SK-N-MC (cell line): Measurements from ENCODE around the gene MAP2K7.

ENCODE experiments used
- EZH2 ChIP-seq: fragments of 200-600 bp; sonication (generic); IDR thresholded peaks from one replicate; pipeline ENCODE4 v1.6.1; 2017; ENCODE audit warnings: antibody characterized with exemption
- FOXP2 ChIP-seq: optimal IDR thresholded peaks from 2 replicates; pipeline ENCODE3; 2011; ENCODE audit warnings: mild to moderate bottlenecking, moderate library complexity; ENCODE audit not compliant: insufficient read depth; ENCODE audit errors: extremely low read length, control extremely low read depth
- POLR2AphosphoS5 ChIP-seq: IDR thresholded peaks from 2 replicates; pipeline ENCODE4 v1.6.1; 2012; ENCODE audit warnings: mild to moderate bottlenecking, low read depth, low read length, borderline replicate concordance

DNA sequence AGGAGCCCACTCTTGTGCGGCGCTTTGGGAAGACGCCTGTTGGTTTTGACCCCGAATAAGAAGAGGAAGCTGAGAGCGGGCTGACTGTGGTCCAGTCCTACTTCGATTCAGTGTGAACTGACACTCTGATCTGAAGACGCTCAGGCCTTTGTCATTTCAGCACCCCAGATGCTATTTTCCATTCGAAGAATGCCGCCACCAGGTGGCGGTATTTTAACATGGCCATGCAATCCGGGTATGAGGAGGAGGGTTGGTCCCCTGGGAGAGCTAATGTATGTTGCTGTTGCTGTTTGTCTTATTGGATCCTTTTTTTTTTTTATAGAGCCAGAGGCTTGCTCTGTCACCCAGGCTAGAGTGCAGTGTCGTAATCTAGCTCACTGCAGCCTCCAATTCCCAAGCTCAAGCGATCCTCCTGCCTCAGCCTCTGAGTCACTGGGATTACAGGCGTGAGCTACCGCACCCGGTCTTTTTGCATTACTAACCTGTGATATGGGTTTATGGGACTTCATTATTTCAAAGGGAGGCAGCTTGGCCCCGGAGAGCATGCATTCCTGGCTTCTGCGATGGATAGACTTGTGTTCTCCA is 40.6 kb downstream of the MAP2K7 start:
- no peak; the same call in 1 of the 2 replicates for TF ChIP-seq POLR2AphosphoS5
- TF ChIP-seq EZH2, result no peak
- no peak for TF ChIP-seq FOXP2
